ENCODE results near the gene IGFL4.
A peak's percentile ranks its signal among the peaks of the same experiment; 100 is the strongest.

Gene IGFL4

DNA sequence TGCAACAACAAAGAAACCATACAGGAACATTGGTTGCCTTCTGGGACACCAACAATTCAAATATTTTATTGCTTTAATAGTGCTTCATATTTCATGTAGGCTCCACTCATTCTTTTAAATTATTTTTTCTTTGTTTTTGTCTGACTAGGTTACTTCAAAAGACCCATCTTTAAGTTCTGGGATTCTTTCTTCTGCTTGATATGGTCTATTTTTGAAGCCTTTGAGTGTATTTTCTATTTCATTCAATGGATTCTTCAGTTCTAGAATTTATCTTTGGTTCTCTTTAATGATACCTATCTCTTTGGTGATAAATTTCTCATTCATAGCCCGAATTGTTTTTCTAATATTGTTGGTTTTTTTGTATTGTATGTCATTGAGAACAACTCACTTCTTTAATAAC, 45.1 kb upstream of the IGFL4 start:
- peaks cover 9% of the 10 kb centered on the region for H3K27me3 ChIP-seq (ENCODE audit: insufficient read depth, poor library complexity, severe bottlenecking)
- H3K4me3 ChIP-seq (replicated peaks; ENCODE audit: insufficient read depth, low read length), result no peak overlapping the region
- DNase-seq (ENCODE audit: low read depth in 1 of 2, low spot score in 1 of 2), result no peak
- no peak overlapping the region for H3K27ac ChIP-seq (replicated peaks)
- TF ChIP-seq, protein P1, sequence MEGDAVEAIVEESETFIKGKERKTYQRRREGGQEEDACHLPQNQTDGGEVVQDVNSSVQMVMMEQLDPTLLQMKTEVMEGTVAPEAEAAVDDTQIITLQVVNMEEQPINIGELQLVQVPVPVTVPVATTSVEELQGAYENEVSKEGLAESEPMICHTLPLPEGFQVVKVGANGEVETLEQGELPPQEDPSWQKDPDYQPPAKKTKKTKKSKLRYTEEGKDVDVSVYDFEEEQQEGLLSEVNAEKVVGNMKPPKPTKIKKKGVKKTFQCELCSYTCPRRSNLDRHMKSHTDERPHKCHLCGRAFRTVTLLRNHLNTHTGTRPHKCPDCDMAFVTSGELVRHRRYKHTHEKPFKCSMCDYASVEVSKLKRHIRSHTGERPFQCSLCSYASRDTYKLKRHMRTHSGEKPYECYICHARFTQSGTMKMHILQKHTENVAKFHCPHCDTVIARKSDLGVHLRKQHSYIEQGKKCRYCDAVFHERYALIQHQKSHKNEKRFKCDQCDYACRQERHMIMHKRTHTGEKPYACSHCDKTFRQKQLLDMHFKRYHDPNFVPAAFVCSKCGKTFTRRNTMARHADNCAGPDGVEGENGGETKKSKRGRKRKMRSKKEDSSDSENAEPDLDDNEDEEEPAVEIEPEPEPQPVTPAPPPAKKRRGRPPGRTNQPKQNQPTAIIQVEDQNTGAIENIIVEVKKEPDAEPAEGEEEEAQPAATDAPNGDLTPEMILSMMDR (IDR thresholded peaks at IDR 0.05; ENCODE audit: insufficient read depth, low read length), result no peak
- TF ChIP-seq, protein P2, sequence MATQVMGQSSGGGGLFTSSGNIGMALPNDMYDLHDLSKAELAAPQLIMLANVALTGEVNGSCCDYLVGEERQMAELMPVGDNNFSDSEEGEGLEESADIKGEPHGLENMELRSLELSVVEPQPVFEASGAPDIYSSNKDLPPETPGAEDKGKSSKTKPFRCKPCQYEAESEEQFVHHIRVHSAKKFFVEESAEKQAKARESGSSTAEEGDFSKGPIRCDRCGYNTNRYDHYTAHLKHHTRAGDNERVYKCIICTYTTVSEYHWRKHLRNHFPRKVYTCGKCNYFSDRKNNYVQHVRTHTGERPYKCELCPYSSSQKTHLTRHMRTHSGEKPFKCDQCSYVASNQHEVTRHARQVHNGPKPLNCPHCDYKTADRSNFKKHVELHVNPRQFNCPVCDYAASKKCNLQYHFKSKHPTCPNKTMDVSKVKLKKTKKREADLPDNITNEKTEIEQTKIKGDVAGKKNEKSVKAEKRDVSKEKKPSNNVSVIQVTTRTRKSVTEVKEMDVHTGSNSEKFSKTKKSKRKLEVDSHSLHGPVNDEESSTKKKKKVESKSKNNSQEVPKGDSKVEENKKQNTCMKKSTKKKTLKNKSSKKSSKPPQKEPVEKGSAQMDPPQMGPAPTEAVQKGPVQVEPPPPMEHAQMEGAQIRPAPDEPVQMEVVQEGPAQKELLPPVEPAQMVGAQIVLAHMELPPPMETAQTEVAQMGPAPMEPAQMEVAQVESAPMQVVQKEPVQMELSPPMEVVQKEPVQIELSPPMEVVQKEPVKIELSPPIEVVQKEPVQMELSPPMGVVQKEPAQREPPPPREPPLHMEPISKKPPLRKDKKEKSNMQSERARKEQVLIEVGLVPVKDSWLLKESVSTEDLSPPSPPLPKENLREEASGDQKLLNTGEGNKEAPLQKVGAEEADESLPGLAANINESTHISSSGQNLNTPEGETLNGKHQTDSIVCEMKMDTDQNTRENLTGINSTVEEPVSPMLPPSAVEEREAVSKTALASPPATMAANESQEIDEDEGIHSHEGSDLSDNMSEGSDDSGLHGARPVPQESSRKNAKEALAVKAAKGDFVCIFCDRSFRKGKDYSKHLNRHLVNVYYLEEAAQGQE (IDR thresholded peaks at IDR 0.05; ENCODE audit: insufficient replicate concordance, low read depth), result no peak
- TF ChIP-seq GABPA (IDR thresholded peaks at IDR 0.05; ENCODE audit: low read depth) (no peak), POLR2AphosphoS5 (IDR thresholded peaks at IDR 0.05; ENCODE audit: low read depth) (no peak), SPI1 (IDR thresholded peaks at IDR 0.05; ENCODE audit: borderline replicate concordance, low read depth) (no peak)

DNA sequence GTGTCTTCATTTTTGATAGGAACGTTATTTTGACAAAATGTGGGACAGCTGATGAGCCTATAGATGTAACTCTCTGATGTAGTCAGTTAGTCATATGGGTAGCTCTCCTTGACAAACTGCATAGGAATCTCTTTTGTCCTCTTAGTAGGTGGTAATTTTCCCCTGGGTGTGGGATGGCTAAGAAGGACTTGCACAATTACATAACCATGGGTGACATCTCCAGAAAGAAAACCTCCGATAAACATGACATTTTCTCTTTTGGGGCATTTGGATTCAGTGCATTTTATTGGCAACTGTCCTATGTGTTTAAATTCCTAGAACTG, 41.9 kb upstream of the IGFL4 start:
- no peak overlapping the region for H3K4me3 ChIP-seq (replicated peaks; ENCODE audit: insufficient read depth, low read length)

DNA sequence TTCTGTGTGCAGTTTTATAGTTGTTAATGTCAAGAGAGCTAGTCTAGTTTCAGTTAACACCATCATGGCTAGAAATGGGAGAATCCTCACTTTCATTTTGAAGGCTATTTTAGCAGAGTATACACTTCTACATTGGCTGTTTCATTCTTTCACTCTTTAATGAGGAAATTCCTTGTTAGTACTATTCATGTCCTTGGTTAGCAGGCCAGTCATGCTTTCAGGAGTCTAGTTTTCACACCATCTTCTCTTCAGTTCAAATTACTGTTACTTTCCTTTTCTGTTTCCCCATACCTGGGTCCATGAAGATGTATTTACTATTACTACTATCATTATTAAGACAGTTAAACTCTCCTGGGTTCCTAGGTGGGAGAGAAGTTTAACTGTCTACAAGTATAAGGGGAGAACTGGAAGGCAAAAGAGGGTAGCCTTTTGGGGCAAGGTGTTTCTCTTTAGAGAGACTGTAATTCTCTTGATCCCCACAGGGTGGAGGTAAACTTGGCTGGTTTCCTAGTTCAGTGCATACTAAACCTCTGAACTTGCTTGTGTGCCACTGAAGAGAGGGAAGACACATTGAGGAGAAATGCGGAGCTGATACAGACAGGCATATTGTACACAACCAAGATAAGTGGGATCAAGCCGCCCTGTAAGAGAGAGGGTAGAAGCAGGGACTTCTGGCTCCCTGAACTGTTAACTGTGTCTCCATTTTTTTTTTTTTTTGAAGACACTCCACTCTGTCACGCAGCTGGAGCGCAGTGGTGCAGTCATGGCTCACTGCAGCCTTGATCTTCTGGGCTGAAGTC, 41.3 kb upstream of the IGFL4 start:
- peaks cover 2% of the 10 kb centered on the region for H3K27me3 ChIP-seq (ENCODE audit: insufficient read depth, poor library complexity, severe bottlenecking)
- no peak for TF ChIP-seq GABPA (IDR thresholded peaks at IDR 0.05; ENCODE audit: low read depth)
- no peak for TF ChIP-seq POLR2AphosphoS5 (IDR thresholded peaks at IDR 0.05; ENCODE audit: low read depth)
- TF ChIP-seq, protein P1 (IDR thresholded peaks at IDR 0.05; ENCODE audit: insufficient read depth, low read length), result peak; percentile 39
- TF ChIP-seq, protein P2 (IDR thresholded peaks at IDR 0.05; ENCODE audit: insufficient replicate concordance, low read depth), result no peak
- no peak for TF ChIP-seq SPI1 (IDR thresholded peaks at IDR 0.05; ENCODE audit: borderline replicate concordance, low read depth)

More for the DNA sequence above, 41.9 kb upstream of the IGFL4 start:
- no peak for TF ChIP-seq POLR2AphosphoS5 (IDR thresholded peaks at IDR 0.05; ENCODE audit: low read depth)
- TF ChIP-seq, protein P1 (IDR thresholded peaks at IDR 0.05; ENCODE audit: insufficient read depth, low read length), result no peak
- TF ChIP-seq, protein P2 (IDR thresholded peaks at IDR 0.05; ENCODE audit: insufficient replicate concordance, low read depth), result no peak
- TF ChIP-seq SPI1 (IDR thresholded peaks at IDR 0.05; ENCODE audit: borderline replicate concordance, low read depth), result no peak
- no peak for TF ChIP-seq GABPA (IDR thresholded peaks at IDR 0.05; ENCODE audit: low read depth)
- Histone ChIP-seq H3K27me3 (ENCODE audit: insufficient read depth, poor library complexity, severe bottlenecking) (no peaks in the 10 kb centered on the region), H3K27ac (replicated peaks) (no peak overlapping the region)
- no peak for DNase-seq (ENCODE audit: low read depth in 1 of 2, low spot score in 1 of 2)

More for the DNA sequence above, 41.3 kb upstream of the IGFL4 start:
- Histone ChIP-seq H3K27ac (replicated peaks) (no peak overlapping the region), H3K4me3 (replicated peaks; ENCODE audit: insufficient read depth, low read length) (no peak overlapping the region)
- DNase-seq (ENCODE audit: low read depth in 1 of 2, low spot score in 1 of 2), result peak; percentile 33 to 36
